PC-9 (cell line): ENCODE results near the gene PKD1L1. TPM values are rescaled to one million over a fixed set of nuclear protein-coding genes. Genes with fewer than 3 reads are reported as not detected.

Source experiments
- BruUV-seq: library from RNA; stranded (reverse); fragments of 400-500 nt; replicated peaks from 2 replicates; lab custom pipeline; 2021; lab: Mats Ljungman, UMichigan
- CTCF ChIA-PET: fragments of 300-600 bp; sonication (Branson Sonifier 250); formaldehyde crosslinking; loops from one replicate; lab custom pipeline; 2022; ENCODE audit warnings: antibody characterized with exemption; lab: Charles Lee
- POLR2A ChIA-PET: fragments of 300-600 bp; sonication (Branson Sonifier 250); formaldehyde crosslinking; loops from one replicate; lab custom pipeline; 2022; ENCODE audit warnings: antibody characterized with exemption; ENCODE audit not compliant: unreplicated experiment; lab: Charles Lee
- DNase-seq, 2 experiments: peaks; one replicate each; pipeline versions ENCODE4 v3.0.0 to v3.0.0-alpha.2; 2015 to 2022; ENCODE audit warnings: mixed read lengths in 1 of 2
- H2AFZ ChIP-seq: fragments of 200-600 bp; sonication (generic); 2 replicates; pipeline ENCODE4 v1.8.1; 2017; ENCODE audit warnings: antibody characterized with exemption
- H3F3A ChIP-seq: fragments of 200-600 bp; sonication (generic); 2 replicates; pipeline ENCODE4 v1.8.1; 2017; ENCODE audit warnings: antibody characterized with exemption, mild to moderate bottlenecking, low read depth; ENCODE audit not compliant: insufficient read depth
- H3K27ac ChIP-seq: fragments of 200-600 bp; sonication (generic); 2 replicates; pipeline ENCODE4 v1.6.1; 2016; ENCODE audit warnings: mixed run types
- H3K27me3 ChIP-seq: fragments of 200-600 bp; sonication (generic); 2 replicates; pipeline ENCODE4 v1.6.1; 2016; ENCODE audit warnings: low read depth, mixed run types; ENCODE audit not compliant: insufficient read depth
- H3K36me3 ChIP-seq: fragments of 200-600 bp; sonication (generic); 2 replicates; pipeline ENCODE4 v1.6.1; 2016; ENCODE audit warnings: low read depth, mixed run types
- H3K4me1 ChIP-seq: fragments of 200-600 bp; sonication (generic); replicated peaks from 2 replicates; pipeline ENCODE4 v1.6.1; 2016; ENCODE audit warnings: mixed run types; ENCODE audit not compliant: insufficient read depth
- H3K4me2 ChIP-seq: fragments of 200-600 bp; sonication (generic); 2 replicates; pipeline ENCODE4 v1.6.1; 2017; ENCODE audit warnings: mixed run types
- H3K4me3 ChIP-seq: fragments of 200-600 bp; sonication (generic); 2 replicates; pipeline ENCODE4 v1.6.1; 2016; ENCODE audit warnings: mixed run types
- H3K79me2 ChIP-seq: fragments of 200-600 bp; sonication (generic); 2 replicates; pipeline ENCODE4 v1.6.1; 2017; ENCODE audit warnings: low read depth, mixed run types
- H3K9me2 ChIP-seq: fragments of 200-600 bp; sonication (generic); 2 replicates; pipeline ENCODE4 v1.8.1; 2017; ENCODE audit warnings: mild to moderate bottlenecking; ENCODE audit not compliant: insufficient read depth
- H3K9me3 ChIP-seq: fragments of 200-600 bp; sonication (generic); 2 replicates; pipeline ENCODE4 v1.8.1; 2016; ENCODE audit warnings: low read depth; ENCODE audit not compliant: insufficient read depth
- H4K20me1 ChIP-seq: fragments of 200-600 bp; sonication (generic); 2 replicates; pipeline ENCODE4 v1.8.1; 2017; ENCODE audit not compliant: insufficient read depth
- EZH2 ChIP-seq: fragments of 200-600 bp; sonication (generic); IDR thresholded peaks from 2 replicates; pipeline ENCODE4 v1.8.0; 2017; ENCODE audit warnings: antibody characterized with exemption, low read depth
- intact Hi-C: fragments of 100-400 bp; cut with micrococcal nuclease; formaldehyde crosslinking; loops from one replicate; pipeline ENCODE4 v1.10.0; 2022; ENCODE audit not compliant: unreplicated experiment
- total RNA-seq: library from RNA; stranded (reverse); gene quantifications from 2 replicates; pipeline ENCODE4 v1.2.3, GENCODE V29; 2021
- TF ChIP-seq, protein P1 (sequence below): fragments of 200-600 bp; sonication (generic); conservative IDR thresholded peaks from 2 replicates; pipeline ENCODE4 v1.6.1; 2017; ENCODE audit warnings: mixed run types, antibody characterized with exemption, mild to moderate bottlenecking, moderate library complexity

PKD1L1 gene
- total RNA-seq, 1 experiment from 2014 or later, result 0.07 TPM

DNA sequence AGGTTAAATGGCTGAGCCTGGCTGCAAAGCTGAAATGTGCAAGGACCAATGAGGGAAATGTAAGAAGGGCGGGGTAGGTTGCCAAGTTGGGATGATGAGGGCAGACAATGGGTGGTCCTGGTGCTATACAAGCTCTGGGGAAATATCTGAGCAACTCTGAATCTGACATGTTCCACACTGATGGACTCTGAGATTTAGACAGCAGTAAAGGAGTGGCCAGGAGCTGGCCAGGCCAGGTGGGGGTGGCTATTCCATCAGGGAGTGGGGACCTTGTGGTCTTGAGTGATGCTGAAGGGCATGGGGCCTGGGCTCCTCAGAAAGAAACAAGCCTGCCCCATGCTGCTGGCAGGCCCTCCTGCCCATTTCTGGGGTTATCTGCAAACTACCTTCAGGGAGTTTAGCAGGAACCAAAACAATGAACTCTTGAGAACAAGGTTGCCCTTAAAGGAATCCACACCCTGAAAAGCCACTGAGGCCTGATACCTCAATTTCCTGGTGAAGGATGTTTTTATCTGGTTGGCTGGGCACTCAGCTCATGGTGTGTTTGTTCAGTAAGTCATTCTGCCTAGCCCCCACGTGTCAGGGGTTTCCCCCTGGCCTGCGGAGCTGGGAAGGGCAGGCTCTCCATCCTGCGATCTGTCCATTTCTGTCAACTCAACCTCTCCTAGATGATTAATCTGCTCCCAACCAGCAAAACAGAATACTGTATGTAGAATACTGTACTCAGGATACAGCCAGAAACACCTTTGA is 223.1 kb downstream of the PKD1L1 start:
- peak; percentile 70 to 97 for DNase-seq
- BruUV-seq, result no TSS peak
- CTCF ChIA-PET, result no interaction called here
- TF ChIP-seq EZH2, result no peak
- TF ChIP-seq, protein P1, sequence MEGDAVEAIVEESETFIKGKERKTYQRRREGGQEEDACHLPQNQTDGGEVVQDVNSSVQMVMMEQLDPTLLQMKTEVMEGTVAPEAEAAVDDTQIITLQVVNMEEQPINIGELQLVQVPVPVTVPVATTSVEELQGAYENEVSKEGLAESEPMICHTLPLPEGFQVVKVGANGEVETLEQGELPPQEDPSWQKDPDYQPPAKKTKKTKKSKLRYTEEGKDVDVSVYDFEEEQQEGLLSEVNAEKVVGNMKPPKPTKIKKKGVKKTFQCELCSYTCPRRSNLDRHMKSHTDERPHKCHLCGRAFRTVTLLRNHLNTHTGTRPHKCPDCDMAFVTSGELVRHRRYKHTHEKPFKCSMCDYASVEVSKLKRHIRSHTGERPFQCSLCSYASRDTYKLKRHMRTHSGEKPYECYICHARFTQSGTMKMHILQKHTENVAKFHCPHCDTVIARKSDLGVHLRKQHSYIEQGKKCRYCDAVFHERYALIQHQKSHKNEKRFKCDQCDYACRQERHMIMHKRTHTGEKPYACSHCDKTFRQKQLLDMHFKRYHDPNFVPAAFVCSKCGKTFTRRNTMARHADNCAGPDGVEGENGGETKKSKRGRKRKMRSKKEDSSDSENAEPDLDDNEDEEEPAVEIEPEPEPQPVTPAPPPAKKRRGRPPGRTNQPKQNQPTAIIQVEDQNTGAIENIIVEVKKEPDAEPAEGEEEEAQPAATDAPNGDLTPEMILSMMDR, result no peak
- H3K9me2 ChIP-seq, result no peaks in the 10 kb centered on the region
- H3K27ac ChIP-seq, result peak overlapping the region; percentile 94
- peak overlapping the region; percentile 67 for H3K4me2 ChIP-seq
- POLR2A ChIA-PET, result interaction anchor here (0.6 to 1.0 kb wide), 4 partner anchors 36 to 363 kb away, joined by 3 to 10 read pairs (median 4); no protein-coding TSS in a partner anchor
- no peaks in the 10 kb centered on the region for H3K9me3 ChIP-seq
- intact Hi-C loops, result loop anchor here (1.0 kb wide), 5 partner anchors 38 to 149 kb away; no protein-coding TSS in a partner anchor
- peaks cover 26% of the 10 kb centered on the region for H3F3A ChIP-seq
- peaks cover 30% of the 10 kb centered on the region for H3K4me1 ChIP-seq
- H3K27me3 ChIP-seq, result no peaks in the 10 kb centered on the region
- no peaks in the 10 kb centered on the region for H4K20me1 ChIP-seq
- no peaks in the 10 kb centered on the region for H3K36me3 ChIP-seq
- H2AFZ ChIP-seq, result no peak overlapping the region
- peak overlapping the region; percentile 16; the same call in 1 of the 2 replicates for H3K4me3 ChIP-seq
- H3K79me2 ChIP-seq, result no peaks in the 10 kb centered on the region

Other genes with a start within 250 kb of the PKD1L1 start
- gene HUS1, start 31.1 kb upstream of the PKD1L1 start, total RNA-seq, result 28.4 and 43.5 TPM in 2 replicates
- gene SUN3, start 80.6 kb upstream of the PKD1L1 start, total RNA-seq, result 0.24 TPM in 1 of 2 replicates, not detected in the other
- gene C7orf57, start 87.1 kb upstream of the PKD1L1 start, total RNA-seq, result 0.90 and 2.5 TPM in 2 replicates
- gene UPP1, start 140.8 kb upstream of the PKD1L1 start, total RNA-seq, result 119 and 185 TPM in 2 replicates
- gene ABCA13, start 223.0 kb upstream of the PKD1L1 start, total RNA-seq, result 0.10 and 0.76 TPM in 2 replicates